ENCODE measurements around the gene MPND.
"Not testable (repeated sequence)": the region's sequence is repeated elsewhere in the genome, so short reads cannot be mapped to it uniquely, and the experiment has no call there.

The MPND gene

DNA sequence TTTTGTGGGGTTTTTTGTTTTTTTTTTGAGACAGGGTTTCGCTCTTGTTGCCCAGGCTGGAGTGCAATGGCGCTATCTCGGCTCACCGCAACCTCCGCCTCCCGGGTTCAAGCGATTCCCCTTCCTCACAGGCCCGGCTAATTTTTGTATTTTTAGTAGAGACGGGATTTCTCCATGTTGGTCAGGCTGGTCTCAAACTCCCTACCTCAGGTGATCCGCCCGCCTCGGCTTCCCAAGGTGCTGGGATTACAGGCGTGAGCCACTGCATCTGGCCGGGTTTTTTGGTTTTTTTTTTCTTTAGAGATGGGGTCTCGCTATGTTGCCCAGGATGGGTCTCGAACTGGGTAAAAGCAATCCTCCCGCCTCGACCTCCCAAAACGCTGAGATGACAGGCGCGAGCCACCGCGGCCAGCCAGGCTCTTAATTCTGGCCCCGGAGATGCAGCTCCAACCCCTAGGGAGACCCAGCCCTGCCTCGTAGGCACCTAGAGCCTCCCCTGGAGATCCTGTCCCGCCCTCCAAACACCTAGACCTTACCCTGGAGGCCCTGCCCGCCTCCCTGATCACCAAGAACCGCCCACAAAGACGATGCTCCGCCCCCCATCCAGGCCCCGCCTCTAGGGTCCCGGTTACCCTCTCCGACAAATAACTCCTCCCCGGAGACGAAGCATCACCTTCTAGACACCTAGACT lies 14.2 kb upstream of the MPND start:
- TF ChIP-seq SP2 (tag by site-specific recombination; IDR thresholded peaks at IDR 0.05) (peak; percentile 66), SP3 (tag by site-specific recombination; IDR thresholded peaks at IDR 0.05) (0 out of 2 replicates have a peak, but pooled peaks have one; percentile 28), KLF1 (tag by site-specific recombination; IDR thresholded peaks at IDR 0.05) (0 out of 2 replicates have a peak, but pooled peaks have one; percentile 16)
- H3K36me3 ChIP-seq (ENCODE audit: control insufficient read depth in 2 of 2, insufficient read depth in 1 of 2, low read length in 2 of 2); H3K9me3 ChIP-seq (ENCODE audit: control insufficient read depth, insufficient read depth, low read depth, low read length); CTCF ChIA-PET; H3K27ac ChIP-seq (ENCODE audit: extremely low read depth, low read depth, low read length); H3K4me1 ChIP-seq (ENCODE audit: control insufficient read depth, insufficient read depth, low read length); H3K4me3 ChIP-seq (ENCODE audit: low read depth, low read length); POLR2A ChIA-PET: not testable (repeated sequence)

DNA sequence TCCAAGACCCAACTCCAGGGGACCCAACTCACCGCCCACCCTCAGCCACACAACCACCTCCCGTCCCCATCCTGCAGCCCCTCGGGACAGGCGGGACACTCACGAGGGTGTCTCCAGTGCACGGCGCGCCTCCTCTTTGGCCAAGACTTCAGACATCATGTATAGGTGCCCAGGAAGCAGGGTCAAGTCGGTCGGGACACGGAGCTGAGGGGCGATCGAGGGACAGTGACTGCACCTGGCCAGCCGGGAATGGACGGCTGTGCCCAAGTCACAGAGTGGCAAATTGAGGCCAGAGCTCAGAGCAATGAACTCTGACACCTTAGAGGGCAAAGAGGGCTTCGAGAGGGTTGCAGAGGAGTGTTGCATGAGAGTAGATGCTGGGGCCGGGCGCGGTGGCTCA lies 13.5 kb upstream of the MPND start:
- CTCF ChIA-PET, result no interaction called here

DNA sequence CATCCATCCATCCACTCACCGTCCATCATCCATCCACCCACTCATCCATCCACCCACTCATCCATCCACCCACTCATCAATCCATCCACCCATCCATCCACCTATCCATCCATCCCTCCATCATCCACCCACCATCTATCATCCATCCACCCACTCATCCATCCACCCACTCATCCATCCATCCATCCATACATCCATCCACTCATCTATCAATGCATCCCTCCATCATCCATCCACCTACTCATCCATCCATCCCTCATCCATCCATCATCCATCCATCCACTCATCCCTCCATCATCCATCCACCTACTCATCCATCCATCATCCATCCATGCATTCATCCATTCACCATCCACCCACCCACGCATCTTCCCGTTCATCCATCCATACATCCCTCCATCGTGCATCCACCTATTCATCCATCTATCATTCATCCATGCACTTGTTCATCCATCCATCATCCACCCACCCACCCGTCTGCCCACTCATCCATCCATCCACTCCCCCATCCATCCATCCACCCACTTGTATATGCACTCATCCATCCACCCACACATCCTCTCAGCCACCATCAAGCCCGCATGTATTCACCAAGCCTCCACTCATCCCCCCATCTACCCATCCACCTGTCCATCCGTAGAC lies 8.3 kb upstream of the MPND start:
- no peak overlapping the region for H3K4me3 ChIP-seq (ENCODE audit: low read depth, low read length)
- ChIA-PET CTCF (interaction anchor here (0.6 to 0.7 kb wide), 2 partner anchors 100 to 188 kb away, joined by 3 to 4 read pairs; no protein-coding TSS in a partner anchor), POLR2A (no interaction called here)
- H3K36me3 ChIP-seq (ENCODE audit: control insufficient read depth in 2 of 2, insufficient read depth in 1 of 2, low read length in 2 of 2), result no peaks in the 10 kb centered on the region
- H3K27ac ChIP-seq (ENCODE audit: extremely low read depth, low read depth, low read length), result no peak overlapping the region
- no peaks in the 10 kb centered on the region for H3K4me1 ChIP-seq (ENCODE audit: control insufficient read depth, insufficient read depth, low read length)
- H3K9me3 ChIP-seq (ENCODE audit: control insufficient read depth, insufficient read depth, low read depth, low read length), result no peaks in the 10 kb centered on the region
- no peak for TF ChIP-seq MZF1 (tag by site-specific recombination; IDR thresholded peaks at IDR 0.05; ENCODE audit: borderline replicate concordance)
- TF ChIP-seq ZFP3 (tag by site-specific recombination; IDR thresholded peaks at IDR 0.05; ENCODE audit: low read depth), result no peak
- TF ChIP-seq, protein P1, sequence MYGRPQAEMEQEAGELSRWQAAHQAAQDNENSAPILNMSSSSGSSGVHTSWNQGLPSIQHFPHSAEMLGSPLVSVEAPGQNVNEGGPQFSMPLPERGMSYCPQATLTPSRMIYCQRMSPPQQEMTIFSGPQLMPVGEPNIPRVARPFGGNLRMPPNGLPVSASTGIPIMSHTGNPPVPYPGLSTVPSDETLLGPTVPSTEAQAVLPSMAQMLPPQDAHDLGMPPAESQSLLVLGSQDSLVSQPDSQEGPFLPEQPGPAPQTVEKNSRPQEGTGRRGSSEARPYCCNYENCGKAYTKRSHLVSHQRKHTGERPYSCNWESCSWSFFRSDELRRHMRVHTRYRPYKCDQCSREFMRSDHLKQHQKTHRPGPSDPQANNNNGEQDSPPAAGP (tag by site-specific recombination; IDR thresholded peaks at IDR 0.05), result no peak
- peak; percentile 29; the same call in 1 of the 2 replicates for TF ChIP-seq ZNF157 (tag by site-specific recombination; IDR thresholded peaks at IDR 0.05)
- no peak for TF ChIP-seq ZNF558 (tag by site-specific recombination; IDR thresholded peaks at IDR 0.05)
- TF ChIP-seq ZBTB1 (tag by site-specific recombination; IDR thresholded peaks at IDR 0.05), result no peak
- peak; percentile 100 for TF ChIP-seq ZNF366 (tag by site-specific recombination; conservative IDR thresholded peaks at IDR 0.05)
- TF ChIP-seq KLF8 (tag by site-specific recombination; IDR thresholded peaks at IDR 0.05), result no peak
- no peak for TF ChIP-seq GFI1B (tag by site-specific recombination; IDR thresholded peaks at IDR 0.05)
- TF ChIP-seq ZNF624 (tag by site-specific recombination; IDR thresholded peaks at IDR 0.05), result no peak
- no peak for TF ChIP-seq ZNF48 (tag by site-specific recombination; IDR thresholded peaks at IDR 0.05)
- TF ChIP-seq, protein P2, sequence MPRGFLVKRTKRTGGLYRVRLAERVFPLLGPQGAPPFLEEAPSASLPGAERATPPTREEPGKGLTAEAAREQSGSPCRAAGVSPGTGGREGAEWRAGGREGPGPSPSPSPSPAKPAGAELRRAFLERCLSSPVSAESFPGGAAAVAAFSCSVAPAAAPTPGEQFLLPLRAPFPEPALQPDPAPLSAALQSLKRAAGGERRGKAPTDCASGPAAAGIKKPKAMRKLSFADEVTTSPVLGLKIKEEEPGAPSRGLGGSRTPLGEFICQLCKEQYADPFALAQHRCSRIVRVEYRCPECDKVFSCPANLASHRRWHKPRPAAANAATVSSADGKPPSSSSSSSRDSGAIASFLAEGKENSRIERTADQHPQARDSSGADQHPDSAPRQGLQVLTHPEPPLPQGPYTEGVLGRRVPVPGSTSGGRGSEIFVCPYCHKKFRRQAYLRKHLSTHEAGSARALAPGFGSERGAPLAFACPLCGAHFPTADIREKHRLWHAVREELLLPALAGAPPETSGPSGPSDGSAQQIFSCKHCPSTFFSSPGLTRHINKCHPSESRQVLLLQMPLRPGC (tag by site-specific recombination; IDR thresholded peaks at IDR 0.05), result no peak
- 0 out of 2 replicates have a peak, but pooled peaks have one; percentile 9 for TF ChIP-seq ZNF707 (tag by site-specific recombination; IDR thresholded peaks at IDR 0.05)
- 0 out of 2 replicates have a peak, but pooled peaks have one; percentile 29 for TF ChIP-seq ZNF777 (tag by site-specific recombination; IDR thresholded peaks at IDR 0.05; ENCODE audit: borderline replicate concordance)
- peak; percentile 25; the same call in 1 of the 2 replicates for TF ChIP-seq SCRT2 (tag by site-specific recombination; IDR thresholded peaks at IDR 0.05)
- TF ChIP-seq ZNF221 (tag by site-specific recombination; IDR thresholded peaks at IDR 0.05; ENCODE audit: borderline replicate concordance), result no peak

More for the DNA sequence above, 13.5 kb upstream of the MPND start:
- Histone ChIP-seq H3K36me3 (ENCODE audit: control insufficient read depth in 2 of 2, insufficient read depth in 1 of 2, low read length in 2 of 2) (no peaks in the 10 kb centered on the region), H3K27ac (ENCODE audit: extremely low read depth, low read depth, low read length) (no peak overlapping the region), H3K4me3 (ENCODE audit: low read depth, low read length) (no peak overlapping the region), H3K4me1 (ENCODE audit: control insufficient read depth, insufficient read depth, low read length) (no peaks in the 10 kb centered on the region), H3K9me3 (ENCODE audit: control insufficient read depth, insufficient read depth, low read depth, low read length) (no peaks in the 10 kb centered on the region)
- no peak for TF ChIP-seq ZNF266 (tag by site-specific recombination; IDR thresholded peaks at IDR 0.05; ENCODE audit: low read depth)
- no peak for TF ChIP-seq HOXC10 (CRISPR knock-in tag; IDR thresholded peaks at IDR 0.05)
- TF ChIP-seq ZBTB8A (tag by site-specific recombination; IDR thresholded peaks at IDR 0.05), result no peak
- TF ChIP-seq, protein P3, sequence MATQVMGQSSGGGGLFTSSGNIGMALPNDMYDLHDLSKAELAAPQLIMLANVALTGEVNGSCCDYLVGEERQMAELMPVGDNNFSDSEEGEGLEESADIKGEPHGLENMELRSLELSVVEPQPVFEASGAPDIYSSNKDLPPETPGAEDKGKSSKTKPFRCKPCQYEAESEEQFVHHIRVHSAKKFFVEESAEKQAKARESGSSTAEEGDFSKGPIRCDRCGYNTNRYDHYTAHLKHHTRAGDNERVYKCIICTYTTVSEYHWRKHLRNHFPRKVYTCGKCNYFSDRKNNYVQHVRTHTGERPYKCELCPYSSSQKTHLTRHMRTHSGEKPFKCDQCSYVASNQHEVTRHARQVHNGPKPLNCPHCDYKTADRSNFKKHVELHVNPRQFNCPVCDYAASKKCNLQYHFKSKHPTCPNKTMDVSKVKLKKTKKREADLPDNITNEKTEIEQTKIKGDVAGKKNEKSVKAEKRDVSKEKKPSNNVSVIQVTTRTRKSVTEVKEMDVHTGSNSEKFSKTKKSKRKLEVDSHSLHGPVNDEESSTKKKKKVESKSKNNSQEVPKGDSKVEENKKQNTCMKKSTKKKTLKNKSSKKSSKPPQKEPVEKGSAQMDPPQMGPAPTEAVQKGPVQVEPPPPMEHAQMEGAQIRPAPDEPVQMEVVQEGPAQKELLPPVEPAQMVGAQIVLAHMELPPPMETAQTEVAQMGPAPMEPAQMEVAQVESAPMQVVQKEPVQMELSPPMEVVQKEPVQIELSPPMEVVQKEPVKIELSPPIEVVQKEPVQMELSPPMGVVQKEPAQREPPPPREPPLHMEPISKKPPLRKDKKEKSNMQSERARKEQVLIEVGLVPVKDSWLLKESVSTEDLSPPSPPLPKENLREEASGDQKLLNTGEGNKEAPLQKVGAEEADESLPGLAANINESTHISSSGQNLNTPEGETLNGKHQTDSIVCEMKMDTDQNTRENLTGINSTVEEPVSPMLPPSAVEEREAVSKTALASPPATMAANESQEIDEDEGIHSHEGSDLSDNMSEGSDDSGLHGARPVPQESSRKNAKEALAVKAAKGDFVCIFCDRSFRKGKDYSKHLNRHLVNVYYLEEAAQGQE (tag by site-specific recombination; IDR thresholded peaks at IDR 0.05), result no peak
- TF ChIP-seq ZNF776 (tag by site-specific recombination; IDR thresholded peaks at IDR 0.05; ENCODE audit: borderline replicate concordance), result no peak
- TF ChIP-seq ZNF701 (tag by site-specific recombination; IDR thresholded peaks at IDR 0.05), result no peak
- no peak for TF ChIP-seq ZNF843 (tag by site-specific recombination; IDR thresholded peaks at IDR 0.05)
- no peak for TF ChIP-seq ZSCAN16 (tag by site-specific recombination; IDR thresholded peaks at IDR 0.05)
- no peak for TF ChIP-seq MYNN (tag by site-specific recombination; IDR thresholded peaks at IDR 0.05; ENCODE audit: borderline replicate concordance)
- TF ChIP-seq ZSCAN23 (tag by site-specific recombination; IDR thresholded peaks at IDR 0.05), result no peak
- no peak for TF ChIP-seq ZNF473 (tag by site-specific recombination; IDR thresholded peaks at IDR 0.05)
- no peak for TF ChIP-seq ZNF654 (tag by site-specific recombination; IDR thresholded peaks at IDR 0.05; ENCODE audit: low read depth)
- TF ChIP-seq ZNF670 (tag by site-specific recombination; IDR thresholded peaks at IDR 0.05; ENCODE audit: low read depth), result no peak
- POLR2A ChIA-PET, result interaction anchor here (2.6 kb wide), 1 partner anchor 13 kb away, joined by 15 read pairs; the partner anchor contains the start of gene MPND

Data from HEK293 (cell line).